DND-41 (cell line): Measurements from ENCODE around the gene ST6GALNAC6.

Experiments
- EZH2 ChIP-seq: IDR thresholded peaks from 3 replicates; pipeline ENCODE4 v1.6.1; 2012; ENCODE audit warnings: borderline replicate concordance, low read depth, mild to moderate bottlenecking, moderate library complexity, low read length, inconsistent platforms; ENCODE audit not compliant: severe bottlenecking
- TF ChIP-seq, protein P1 (sequence below): IDR thresholded peaks from 2 replicates; pipeline ENCODE4 v1.5.1; 2012; ENCODE audit warnings: borderline replicate concordance, low read length, moderate library complexity, mild to moderate bottlenecking; ENCODE audit not compliant: poor library complexity, severe bottlenecking; ENCODE audit errors: extremely low read depth

DNA sequence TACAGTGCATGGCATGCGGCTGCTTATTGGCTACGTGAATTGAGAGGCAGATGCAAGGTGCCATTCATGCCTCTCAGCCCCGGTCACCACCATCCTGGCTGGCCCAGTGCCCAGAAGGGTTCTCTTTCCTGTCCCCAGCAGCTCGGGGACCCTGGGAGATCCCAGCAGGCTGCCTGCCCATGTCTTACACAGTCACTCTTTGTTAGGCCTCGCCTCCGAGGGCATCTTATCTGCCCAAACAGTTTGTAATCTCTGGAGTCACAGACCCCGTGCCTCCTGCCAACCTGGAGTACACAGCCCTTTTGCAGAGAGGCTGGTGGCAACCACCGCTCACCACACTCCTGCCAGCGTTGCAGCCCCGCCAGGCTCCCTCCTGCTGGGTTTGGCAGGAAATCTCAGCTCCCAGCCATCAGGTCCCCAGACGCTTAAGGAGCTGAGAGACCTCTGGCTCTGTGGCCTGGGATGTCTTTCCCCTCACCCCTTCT lies 14.9 kb downstream of the ST6GALNAC6 start:
- TF ChIP-seq, protein P1, sequence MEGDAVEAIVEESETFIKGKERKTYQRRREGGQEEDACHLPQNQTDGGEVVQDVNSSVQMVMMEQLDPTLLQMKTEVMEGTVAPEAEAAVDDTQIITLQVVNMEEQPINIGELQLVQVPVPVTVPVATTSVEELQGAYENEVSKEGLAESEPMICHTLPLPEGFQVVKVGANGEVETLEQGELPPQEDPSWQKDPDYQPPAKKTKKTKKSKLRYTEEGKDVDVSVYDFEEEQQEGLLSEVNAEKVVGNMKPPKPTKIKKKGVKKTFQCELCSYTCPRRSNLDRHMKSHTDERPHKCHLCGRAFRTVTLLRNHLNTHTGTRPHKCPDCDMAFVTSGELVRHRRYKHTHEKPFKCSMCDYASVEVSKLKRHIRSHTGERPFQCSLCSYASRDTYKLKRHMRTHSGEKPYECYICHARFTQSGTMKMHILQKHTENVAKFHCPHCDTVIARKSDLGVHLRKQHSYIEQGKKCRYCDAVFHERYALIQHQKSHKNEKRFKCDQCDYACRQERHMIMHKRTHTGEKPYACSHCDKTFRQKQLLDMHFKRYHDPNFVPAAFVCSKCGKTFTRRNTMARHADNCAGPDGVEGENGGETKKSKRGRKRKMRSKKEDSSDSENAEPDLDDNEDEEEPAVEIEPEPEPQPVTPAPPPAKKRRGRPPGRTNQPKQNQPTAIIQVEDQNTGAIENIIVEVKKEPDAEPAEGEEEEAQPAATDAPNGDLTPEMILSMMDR, result no peak
- TF ChIP-seq EZH2, result no peak
